ENCODE measurements around the gene BCL2. TPM values are rescaled to one million over a fixed set of nuclear protein-coding genes. Genes with fewer than 3 reads are reported as not detected.

BCL2 gene
- total and polyA plus RNA-seq, 7 donors: 1.1 to 27.0 (median 8.9) TPM

DNA sequence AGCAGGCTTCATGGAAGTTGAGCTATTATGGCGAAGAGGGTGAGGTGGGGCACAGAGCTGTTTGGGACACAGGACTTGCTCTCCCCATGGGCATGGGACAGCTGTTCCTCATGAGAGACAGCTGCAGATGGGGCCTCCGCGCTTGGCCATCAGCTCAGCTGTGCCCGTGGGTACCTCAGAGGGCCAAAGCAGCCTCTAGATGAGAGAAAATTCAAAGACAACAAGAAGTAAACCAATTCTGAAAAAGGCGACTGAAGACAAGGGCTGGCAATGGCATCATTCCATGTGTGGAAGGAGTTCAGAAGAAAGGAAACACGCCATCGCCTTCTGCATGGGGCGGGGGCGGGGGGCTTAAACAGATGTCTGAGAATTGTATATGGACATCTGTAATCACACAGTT is 136.2 kb downstream of the BCL2 start:
- WGBS, 3 donors: 56 to 79% (median 61%) methylated on average over 9 of the region's 9 CpGs

DNA sequence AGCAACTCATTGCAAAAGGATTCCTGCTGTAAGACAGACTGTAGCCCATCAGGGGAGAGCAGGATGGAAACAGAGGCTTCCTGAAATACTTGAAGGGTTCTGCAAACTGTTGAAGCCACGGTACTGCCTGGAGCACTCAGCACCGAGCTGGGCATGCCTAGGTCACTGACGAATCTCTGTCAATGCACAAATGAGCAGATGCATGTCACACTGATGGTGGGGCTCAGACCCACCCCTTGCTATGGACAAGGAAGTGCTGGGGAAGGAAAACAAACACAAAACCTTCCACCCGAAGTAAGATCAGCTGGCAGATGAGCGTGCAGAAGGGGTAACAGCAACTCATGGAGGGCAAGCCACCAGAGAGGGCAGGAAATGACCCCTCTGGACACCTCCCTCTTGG is 136.7 kb downstream of the BCL2 start:
- intact Hi-C loops (cut with DNase I): loop anchor here in 1 of 2 donors (5.0 kb wide), 1 partner anchor 74 kb away; no protein-coding TSS in a partner anchor
- H3K9me3 ChIP-seq: no peaks in the 10 kb centered on the region
- 41 to 70% (median 42%) methylated on average over 5 of the region's 5 CpGs for WGBS, 3 donors
- H3K4me1 ChIP-seq: peaks cover 62% of the 10 kb centered on the region
- H3K27me3 ChIP-seq (ENCODE audit: insufficient read depth in 3 of 3, low read length in 2 of 3): no peaks in the 10 kb centered on the region
- peak overlapping the region; percentile 38 for H3K27ac ChIP-seq
- H3K4me3 ChIP-seq: no peak overlapping the region
- no peak for DNase-seq
- H3K36me3 ChIP-seq (ENCODE audit: insufficient read depth in 1 of 2, low read depth in 1 of 2): no peaks in the 10 kb centered on the region
- TF ChIP-seq, protein P1, sequence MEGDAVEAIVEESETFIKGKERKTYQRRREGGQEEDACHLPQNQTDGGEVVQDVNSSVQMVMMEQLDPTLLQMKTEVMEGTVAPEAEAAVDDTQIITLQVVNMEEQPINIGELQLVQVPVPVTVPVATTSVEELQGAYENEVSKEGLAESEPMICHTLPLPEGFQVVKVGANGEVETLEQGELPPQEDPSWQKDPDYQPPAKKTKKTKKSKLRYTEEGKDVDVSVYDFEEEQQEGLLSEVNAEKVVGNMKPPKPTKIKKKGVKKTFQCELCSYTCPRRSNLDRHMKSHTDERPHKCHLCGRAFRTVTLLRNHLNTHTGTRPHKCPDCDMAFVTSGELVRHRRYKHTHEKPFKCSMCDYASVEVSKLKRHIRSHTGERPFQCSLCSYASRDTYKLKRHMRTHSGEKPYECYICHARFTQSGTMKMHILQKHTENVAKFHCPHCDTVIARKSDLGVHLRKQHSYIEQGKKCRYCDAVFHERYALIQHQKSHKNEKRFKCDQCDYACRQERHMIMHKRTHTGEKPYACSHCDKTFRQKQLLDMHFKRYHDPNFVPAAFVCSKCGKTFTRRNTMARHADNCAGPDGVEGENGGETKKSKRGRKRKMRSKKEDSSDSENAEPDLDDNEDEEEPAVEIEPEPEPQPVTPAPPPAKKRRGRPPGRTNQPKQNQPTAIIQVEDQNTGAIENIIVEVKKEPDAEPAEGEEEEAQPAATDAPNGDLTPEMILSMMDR (IDR thresholded peaks at IDR 0.05): no peak
- no peak for ATAC-seq

More for the DNA sequence above, 136.2 kb downstream of the BCL2 start:
- ATAC-seq (no peak), DNase-seq (no peak)
- intact Hi-C loops (cut with DNase I): loop anchor here in 1 of 2 donors (5.0 kb wide), 1 partner anchor 74 kb away; no protein-coding TSS in a partner anchor
- Histone ChIP-seq H3K9me3 (no peaks in the 10 kb centered on the region), H3K27ac (peak overlapping the region; percentile 38), H3K4me1 (peaks cover 66% of the 10 kb centered on the region), H3K27me3 (ENCODE audit: insufficient read depth in 3 of 3, low read length in 2 of 3) (no peaks in the 10 kb centered on the region), H3K4me3 (no peak overlapping the region), H3K36me3 (ENCODE audit: insufficient read depth in 1 of 2, low read depth in 1 of 2) (no peaks in the 10 kb centered on the region)
- TF ChIP-seq, protein P1 (IDR thresholded peaks at IDR 0.05): no peak

DNA sequence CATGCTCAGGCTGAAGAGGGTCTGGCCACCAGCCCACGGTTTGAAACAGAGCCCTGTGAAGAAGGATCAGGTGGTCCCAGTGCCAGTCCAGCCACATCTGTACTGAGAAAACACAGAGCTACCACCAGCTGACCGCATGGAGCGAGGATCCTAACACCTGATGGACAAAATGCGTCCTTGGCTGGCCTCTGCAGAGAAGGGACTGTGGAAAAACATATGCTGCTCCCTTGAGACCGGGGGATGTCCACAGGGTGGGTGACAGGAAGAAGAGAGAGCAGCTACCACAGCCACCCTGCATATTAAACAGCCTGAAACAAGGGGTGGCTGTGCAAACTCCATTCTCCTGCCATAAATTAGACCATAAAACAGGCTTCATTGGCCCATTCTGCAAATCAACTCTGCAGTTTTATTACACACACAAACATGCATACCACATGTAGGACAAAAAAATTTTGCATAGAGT is 137.2 kb downstream of the BCL2 start:
- WGBS, 3 donors: 32 to 54% (median 37%) methylated on average over 5 of the region's 5 CpGs
- no peaks in the 10 kb centered on the region for H3K36me3 ChIP-seq (ENCODE audit: insufficient read depth in 1 of 2, low read depth in 1 of 2)
- intact Hi-C loops (cut with DNase I): loop anchor here in 1 of 2 donors (5.0 kb wide), 1 partner anchor 75 kb away; no protein-coding TSS in a partner anchor
- DNase-seq: no peak
- peak overlapping the region; percentile 17 for H3K27ac ChIP-seq
- no peak for ATAC-seq
- no peaks in the 10 kb centered on the region for H3K9me3 ChIP-seq
- TF ChIP-seq, protein P1 (IDR thresholded peaks at IDR 0.05): no peak
- H3K4me1 ChIP-seq: peaks cover 57% of the 10 kb centered on the region
- H3K4me3 ChIP-seq: no peak overlapping the region
- H3K27me3 ChIP-seq (ENCODE audit: insufficient read depth in 3 of 3, low read length in 2 of 3): no peaks in the 10 kb centered on the region

DNA sequence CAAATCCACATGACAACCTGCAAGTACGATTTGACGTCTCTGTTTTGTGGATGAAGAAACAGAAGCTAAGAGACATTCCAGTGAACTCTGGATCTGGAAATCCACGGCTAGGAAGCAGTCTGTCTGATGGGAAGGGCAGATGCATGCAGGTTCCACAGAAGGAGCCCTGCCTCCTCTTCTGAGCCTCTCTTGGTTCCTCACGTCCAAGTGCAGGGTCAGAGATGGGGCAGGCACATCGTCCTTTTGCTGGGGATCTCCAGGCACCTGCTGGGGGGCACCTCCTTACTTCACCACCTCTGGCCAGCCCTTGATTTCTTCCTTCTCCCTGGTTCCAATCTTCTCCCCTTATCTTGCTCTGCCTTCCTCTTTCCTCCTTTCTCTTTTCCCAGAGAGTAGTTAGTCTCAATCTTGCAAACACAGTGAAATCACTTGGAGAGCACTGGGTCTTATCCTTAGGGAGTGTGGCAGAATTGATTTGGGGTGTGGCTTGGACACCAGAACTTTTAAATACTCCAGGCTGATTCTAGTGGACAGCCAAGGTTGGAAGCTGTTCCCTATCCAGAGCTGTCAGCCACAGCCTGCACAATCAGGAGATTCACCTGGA is 137.8 kb downstream of the BCL2 start:
- peak overlapping the region; percentile 17 for H3K27ac ChIP-seq
- no peaks in the 10 kb centered on the region for H3K9me3 ChIP-seq
- no peaks in the 10 kb centered on the region for H3K27me3 ChIP-seq (ENCODE audit: insufficient read depth in 3 of 3, low read length in 2 of 3)
- no peaks in the 10 kb centered on the region for H3K36me3 ChIP-seq (ENCODE audit: insufficient read depth in 1 of 2, low read depth in 1 of 2)
- ATAC-seq: no peak
- H3K4me1 ChIP-seq: peaks cover 52% of the 10 kb centered on the region
- TF ChIP-seq, protein P1 (IDR thresholded peaks at IDR 0.05): no peak
- 48 to 66% (median 50%) methylated on average over 5 of the region's 5 CpGs for WGBS, 3 donors
- DNase-seq: no peak
- intact Hi-C loops (cut with DNase I): loop anchor here in 1 of 2 donors (2.0 to 5.0 kb wide), 2 partner anchors 17 to 75 kb away; no protein-coding TSS in a partner anchor
- no peak overlapping the region for H3K4me3 ChIP-seq
